Measurements from ENCODE around the gene AMBN. TPM values are rescaled to one million over a fixed set of nuclear protein-coding genes. Genes with fewer than 3 reads are reported as not detected.

AMBN gene
- total and polyA plus RNA-seq, 7 donors, result not detected

DNA sequence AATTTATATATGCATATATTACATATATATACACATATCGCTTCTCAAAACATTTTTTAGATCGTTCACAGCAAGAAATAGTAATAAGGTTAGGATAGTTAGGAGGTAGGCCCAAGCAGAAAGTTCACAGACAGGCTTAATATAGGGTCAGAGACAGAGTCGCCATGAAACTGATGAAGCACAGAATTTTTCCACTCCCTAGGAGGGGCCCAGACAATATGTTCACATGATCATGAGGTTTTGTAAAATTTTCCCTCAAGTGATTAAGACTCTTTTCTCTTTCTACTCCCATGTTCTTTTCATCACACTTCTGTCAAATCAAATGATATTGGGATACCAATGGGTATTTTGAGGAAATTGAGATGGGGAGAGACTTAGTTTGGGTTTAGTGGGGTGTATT is 31.3 kb downstream of the AMBN start:
- WGBS, 3 donors, result 94 to 99% (median 94%) methylated on average over 3 of the region's 3 CpGs
- H3K9me3 ChIP-seq, result no peaks in the 10 kb centered on the region
- TF ChIP-seq, protein P1, sequence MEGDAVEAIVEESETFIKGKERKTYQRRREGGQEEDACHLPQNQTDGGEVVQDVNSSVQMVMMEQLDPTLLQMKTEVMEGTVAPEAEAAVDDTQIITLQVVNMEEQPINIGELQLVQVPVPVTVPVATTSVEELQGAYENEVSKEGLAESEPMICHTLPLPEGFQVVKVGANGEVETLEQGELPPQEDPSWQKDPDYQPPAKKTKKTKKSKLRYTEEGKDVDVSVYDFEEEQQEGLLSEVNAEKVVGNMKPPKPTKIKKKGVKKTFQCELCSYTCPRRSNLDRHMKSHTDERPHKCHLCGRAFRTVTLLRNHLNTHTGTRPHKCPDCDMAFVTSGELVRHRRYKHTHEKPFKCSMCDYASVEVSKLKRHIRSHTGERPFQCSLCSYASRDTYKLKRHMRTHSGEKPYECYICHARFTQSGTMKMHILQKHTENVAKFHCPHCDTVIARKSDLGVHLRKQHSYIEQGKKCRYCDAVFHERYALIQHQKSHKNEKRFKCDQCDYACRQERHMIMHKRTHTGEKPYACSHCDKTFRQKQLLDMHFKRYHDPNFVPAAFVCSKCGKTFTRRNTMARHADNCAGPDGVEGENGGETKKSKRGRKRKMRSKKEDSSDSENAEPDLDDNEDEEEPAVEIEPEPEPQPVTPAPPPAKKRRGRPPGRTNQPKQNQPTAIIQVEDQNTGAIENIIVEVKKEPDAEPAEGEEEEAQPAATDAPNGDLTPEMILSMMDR (IDR thresholded peaks at IDR 0.05), result no peak
- H3K27ac ChIP-seq, result no peak overlapping the region
- ATAC-seq (no peak), DNase-seq (no peak)
- intact Hi-C loops (cut with DNase I), result no loop called here
- no peaks in the 10 kb centered on the region for H3K27me3 ChIP-seq (ENCODE audit: insufficient read depth in 3 of 3, low read length in 2 of 3)
- no peaks in the 10 kb centered on the region for H3K4me1 ChIP-seq
- H3K4me3 ChIP-seq, result no peak overlapping the region
- H3K36me3 ChIP-seq (ENCODE audit: insufficient read depth in 1 of 2, low read depth in 1 of 2), result no peaks in the 10 kb centered on the region

GRCh38 chr4:70624226-70624793 is 32.3 kb downstream of the AMBN start:
- Histone ChIP-seq H3K4me1 (no peaks in the 10 kb centered on the region), H3K9me3 (no peaks in the 10 kb centered on the region), H3K27me3 (ENCODE audit: insufficient read depth in 3 of 3, low read length in 2 of 3) (no peaks in the 10 kb centered on the region), H3K27ac (no peak overlapping the region), H3K4me3 (no peak overlapping the region), H3K36me3 (ENCODE audit: insufficient read depth in 1 of 2, low read depth in 1 of 2) (no peaks in the 10 kb centered on the region)
- WGBS, 3 donors, result 25 to 60% (median 28%) methylated on average over 1 of the region's 1 CpG
- DNase-seq (no peak), ATAC-seq (no peak)
- TF ChIP-seq, protein P1 (IDR thresholded peaks at IDR 0.05), result no peak
- intact Hi-C loops (cut with DNase I), result no loop called here

DNA sequence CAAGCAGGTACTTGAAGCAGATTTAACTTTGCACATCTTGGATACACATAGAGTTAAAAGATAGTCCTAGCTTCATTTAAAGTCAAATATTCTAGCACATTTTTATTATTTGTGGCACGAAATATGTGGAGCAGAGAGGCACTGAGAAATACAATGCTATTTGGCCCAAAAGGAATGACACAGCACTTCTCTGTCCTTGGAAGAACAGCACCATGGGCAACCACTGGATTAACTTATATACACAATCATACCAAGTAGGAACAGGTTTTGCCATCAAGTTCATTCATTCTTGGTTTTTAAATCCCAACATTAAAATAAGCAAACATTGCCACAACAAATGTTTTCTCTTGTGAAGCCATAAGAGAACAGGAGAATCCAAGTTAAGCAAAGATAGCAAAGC is 35.6 kb downstream of the AMBN start:
- no peaks in the 10 kb centered on the region for H3K9me3 ChIP-seq
- H3K27me3 ChIP-seq (ENCODE audit: insufficient read depth in 3 of 3, low read length in 2 of 3), result no peaks in the 10 kb centered on the region
- 51 to 80% (median 58%) methylated on average over 1 of the region's 1 CpG for WGBS, 3 donors
- intact Hi-C loops (cut with DNase I), result no loop called here
- TF ChIP-seq, protein P1 (IDR thresholded peaks at IDR 0.05), result no peak
- ATAC-seq (no peak), DNase-seq (no peak)
- no peaks in the 10 kb centered on the region for H3K36me3 ChIP-seq (ENCODE audit: insufficient read depth in 1 of 2, low read depth in 1 of 2)
- no peaks in the 10 kb centered on the region for H3K4me1 ChIP-seq
- H3K4me3 ChIP-seq, result no peak overlapping the region
- H3K27ac ChIP-seq, result no peak overlapping the region

- H3K36me3 ChIP-seq (ENCODE audit: insufficient read depth in 1 of 2, low read depth in 1 of 2), result no peaks in the 10 kb centered on the region
- no peak for DNase-seq
- H3K4me3 ChIP-seq, result no peak within 1 kb of the TSS
- TF ChIP-seq, protein P1 (IDR thresholded peaks at IDR 0.05), result no peak
- 80 to 82% (median 81%) methylated on average over 2 of the region's 2 CpGs for WGBS, 3 donors
- H3K27ac ChIP-seq, result no peak within 1 kb of the TSS
- H3K27me3 ChIP-seq (ENCODE audit: insufficient read depth in 3 of 3, low read length in 2 of 3), result no peaks in the 10 kb centered on the region
- intact Hi-C loops (cut with DNase I), result no loop called here
- no peak for ATAC-seq
- no peaks in the 10 kb centered on the region for H3K4me1 ChIP-seq
- H3K9me3 ChIP-seq, result no peaks in the 10 kb centered on the region
Observed at GRCh38 chr4:70628444-70628843, 36.4 kb downstream of the AMBN start, which contains the start of gene ENAM. ENAM (plus strand) TSS chr4:70628744; CDS start chr4:70629501, 757 bp downstream.

All from psoas muscle (tissue), 8 donors.